HG03354 (cell line): Measurements from ENCODE around the gene OSMR.
"Not testable (repeated sequence)": the region's sequence is repeated elsewhere in the genome, so short reads cannot be mapped to it uniquely, and the experiment has no call there.

Experiments
- ATAC-seq: cut with Tn5 transposase; IDR thresholded peaks from one replicate; pipeline ENCODE4 v1.9.1; 2021; ENCODE audit warnings: mild to moderate bottlenecking; ENCODE audit not compliant: unreplicated experiment, poor library complexity, severe bottlenecking

Gene OSMR

GRCh38 chr5:38827525-38827924 is 18.3 kb upstream of the OSMR start:
- no peak for ATAC-seq

GRCh38 chr5:38830521-38831051 is 15.2 kb upstream of the OSMR start:
- no peak for ATAC-seq

- ATAC-seq: no peak
These were observed 14.7 kb upstream of the OSMR start for GRCh38 chr5:38831117-38831516.

GRCh38 chr5:38831909-38832308 is 13.9 kb upstream of the OSMR start:
- peak; percentile 61 for ATAC-seq

GRCh38 chr5:38832810-38833209 is 13.0 kb upstream of the OSMR start:
- no peak for ATAC-seq

- no peak for ATAC-seq
These were observed 9.9 kb upstream of the OSMR start for GRCh38 chr5:38835887-38836286.

GRCh38 chr5:38837416-38837815 is 8.4 kb upstream of the OSMR start:
- ATAC-seq: no peak

- no peak for ATAC-seq
These were observed 7.9 kb upstream of the OSMR start for GRCh38 chr5:38837932-38838331.

GRCh38 chr5:38843665-38844064 is 2.1 kb upstream of the OSMR start:
- no peak for ATAC-seq

GRCh38 chr5:38846379-38847011 is 683 bp downstream of the OSMR start:
- no peak for ATAC-seq

- no peak for ATAC-seq
These were observed 1.9 kb downstream of the OSMR start for GRCh38 chr5:38847559-38848347.

- ATAC-seq: no peak
These were observed 2.8 kb downstream of the OSMR start for GRCh38 chr5:38848637-38849036.

- not testable (repeated sequence) for ATAC-seq
These were observed 5.8 kb downstream of the OSMR start for GRCh38 chr5:38851640-38852039.

- no peak for ATAC-seq
These were observed 8.1 kb downstream of the OSMR start for GRCh38 chr5:38853753-38854470.

GRCh38 chr5:38854907-38855306 is 9.1 kb downstream of the OSMR start:
- no peak for ATAC-seq

GRCh38 chr5:38856660-38857059 is 10.8 kb downstream of the OSMR start:
- no peak for ATAC-seq

- no peak for ATAC-seq
These were observed 13.0 kb downstream of the OSMR start for GRCh38 chr5:38858839-38859238.

- not testable (repeated sequence) for ATAC-seq
These were observed 16.4 kb downstream of the OSMR start for GRCh38 chr5:38861986-38862770.

GRCh38 chr5:38866362-38867031 is 20.7 kb downstream of the OSMR start:
- ATAC-seq: no peak
